K562 (cell line): ENCODE measurements around the gene LYPLA2. TPM values are rescaled to one million over a fixed set of nuclear protein-coding genes. Genes with fewer than 3 reads are reported as not detected.
A peak's percentile ranks its signal among the peaks of the same experiment; 100 is the strongest.

Source experiments
- ARHGAP35 ChIP-seq: fragments of 450-650 bp; IDR thresholded peaks from 2 replicates; pipeline ENCODE4 v1.6.1; 2018; ENCODE audit not compliant: partially characterized antibody
- DNMT1 ChIP-seq: fragments of 450-650 bp; IDR thresholded peaks from 2 replicates; pipeline ENCODE4 v1.6.1; 2016; ENCODE audit warnings: antibody characterized with exemption, mild to moderate bottlenecking
- EP300 ChIP-seq: IDR thresholded peaks from 2 replicates; pipeline ENCODE4 v1.6.1; 2012; ENCODE audit warnings: low read length, improper control_type of control experiment
- HEY1 ChIP-seq: fragments of 250-450 bp; sonication (Bioruptor Pico); IDR thresholded peaks from 2 replicates; pipeline ENCODE4 v1.5.0; 2020; ENCODE audit warnings: mild to moderate bottlenecking, moderate library complexity, borderline replicate concordance
- HNRNPL ChIP-seq: fragments of 200-400 bp; formaldehyde crosslinking; IDR thresholded peaks from 2 replicates; pipeline ENCODE4 v1.6.1; 2017; ENCODE audit warnings: low read depth, mild to moderate bottlenecking, low read length
- HNRNPLL ChIP-seq: fragments of 200-400 bp; formaldehyde crosslinking; IDR thresholded peaks from 2 replicates; pipeline ENCODE4 v1.6.1; 2017; ENCODE audit warnings: low read length, low read depth, mild to moderate bottlenecking; ENCODE audit not compliant: poor library complexity, severe bottlenecking
- KDM4B ChIP-seq, 2 experiments: fragments of 450-650 bp in 1 of 2; sonication (generic) in 1 of 2; IDR thresholded peaks; 2 replicates each; pipeline ENCODE4 v1.6.1; 2016 to 2017; ENCODE audit warnings: borderline replicate concordance in 2 of 2, antibody characterized with exemption in 1 of 2, low read depth in 1 of 2, mild to moderate bottlenecking in 1 of 2
- MECOM ChIP-seq: fragments of 250-450 bp; sonication (Bioruptor Pico); IDR thresholded peaks from 2 replicates; pipeline ENCODE4 v1.8.0; 2022; ENCODE audit warnings: inconsistent platforms
- SREBF1 ChIP-seq: fragments of 150-350 bp; IDR thresholded peaks from 2 replicates; pipeline ENCODE4 v1.6.1; 2014; ENCODE audit warnings: antibody characterized with exemption, low read depth, low read length, borderline replicate concordance
- YBX1 ChIP-seq: fragments of 450-650 bp; IDR thresholded peaks from 2 replicates; pipeline ENCODE4 v1.7.1; 2016; ENCODE audit warnings: mild to moderate bottlenecking
- ZNF253 ChIP-seq: fragments of 250-450 bp; sonication (Bioruptor Pico); conservative IDR thresholded peaks from 2 replicates; pipeline ENCODE4 v1.6.1; 2021; ENCODE audit warnings: mild to moderate bottlenecking
- ZNF316 ChIP-seq: fragments of 450-650 bp; IDR thresholded peaks from 2 replicates; pipeline ENCODE4 v1.6.1; 2016
- ZZZ3 ChIP-seq: fragments of 450-650 bp; IDR thresholded peaks from 2 replicates; pipeline ENCODE4 v1.6.1; 2016; ENCODE audit warnings: antibody characterized with exemption, mild to moderate bottlenecking, moderate library complexity
- polyA plus RNA-seq, 8 experiments: library from polyadenylated mRNA; depleted of rRNA in 4 of 8; stranded (reverse) in 5 of 8; unstranded in 3 of 8; fragments of >200 nt; fragmentation: Nextera tagmentation in 2 of 8; fragmentation: Illumina TruSeq in 1 of 8; extraction: Ambion mirVana in 2 of 8; extraction: Trizol in 1 of 8; gene quantifications; 2 replicates each; pipeline versions ENCODE4 v1.2.1 to v1.2.3, GENCODE V29; 2011 to 2014; ENCODE audit warnings: inconsistent platforms in 1 of 8, missing spikeins in 1 of 8
- total RNA-seq, 7 experiments: library from RNA; depleted of rRNA in 6 of 7; stranded (reverse); fragments of >200 nt in 6 of 7; fragmentation: Illumina TruSeq in 2 of 7; extraction: Trizol in 2 of 7; gene quantifications; 2 replicates each; pipeline versions ENCODE4 v1.2.1 to v1.2.3, GENCODE V29; 2011 to 2021; ENCODE audit warnings: low replicate concordance in 1 of 7
- TF ChIP-seq, protein P1 (sequence below): sonication (generic); formaldehyde crosslinking; IDR thresholded peaks from 2 replicates; pipeline ENCODE4 v1.8.1; 2022; ENCODE audit warnings: missing genetic modification reagents
- TF ChIP-seq, protein P2 (sequence below), 2 experiments: IDR thresholded peaks; 2 replicates each; pipeline ENCODE4 v1.6.1; 2012; ENCODE audit warnings: improper control_type of control experiment in 2 of 2, low read depth in 2 of 2, low read length in 2 of 2, borderline replicate concordance in 1 of 2
- TF ChIP-seq, protein P3 (sequence below), 2 experiments: fragments of 450-650 bp; IDR thresholded peaks; 2 replicates each; pipeline ENCODE4 v1.6.1; 2018; ENCODE audit warnings: mild to moderate bottlenecking in 2 of 2, low read depth in 1 of 2; ENCODE audit not compliant: partially characterized antibody in 2 of 2
- TF ChIP-seq, protein P4 (sequence below): fragments of 450-650 bp; formaldehyde crosslinking; IDR thresholded peaks from 2 replicates; pipeline ENCODE4 v1.4.0; 2022; ENCODE audit warnings: missing genetic modification characterization

Gene LYPLA2
- total and polyA plus RNA-seq, 9 of the 15 experiments (the other 6 are each of a cell fraction or from before 2014, with no cell fraction given) = 3.9 to 128 (median 60.1) TPM

DNA sequence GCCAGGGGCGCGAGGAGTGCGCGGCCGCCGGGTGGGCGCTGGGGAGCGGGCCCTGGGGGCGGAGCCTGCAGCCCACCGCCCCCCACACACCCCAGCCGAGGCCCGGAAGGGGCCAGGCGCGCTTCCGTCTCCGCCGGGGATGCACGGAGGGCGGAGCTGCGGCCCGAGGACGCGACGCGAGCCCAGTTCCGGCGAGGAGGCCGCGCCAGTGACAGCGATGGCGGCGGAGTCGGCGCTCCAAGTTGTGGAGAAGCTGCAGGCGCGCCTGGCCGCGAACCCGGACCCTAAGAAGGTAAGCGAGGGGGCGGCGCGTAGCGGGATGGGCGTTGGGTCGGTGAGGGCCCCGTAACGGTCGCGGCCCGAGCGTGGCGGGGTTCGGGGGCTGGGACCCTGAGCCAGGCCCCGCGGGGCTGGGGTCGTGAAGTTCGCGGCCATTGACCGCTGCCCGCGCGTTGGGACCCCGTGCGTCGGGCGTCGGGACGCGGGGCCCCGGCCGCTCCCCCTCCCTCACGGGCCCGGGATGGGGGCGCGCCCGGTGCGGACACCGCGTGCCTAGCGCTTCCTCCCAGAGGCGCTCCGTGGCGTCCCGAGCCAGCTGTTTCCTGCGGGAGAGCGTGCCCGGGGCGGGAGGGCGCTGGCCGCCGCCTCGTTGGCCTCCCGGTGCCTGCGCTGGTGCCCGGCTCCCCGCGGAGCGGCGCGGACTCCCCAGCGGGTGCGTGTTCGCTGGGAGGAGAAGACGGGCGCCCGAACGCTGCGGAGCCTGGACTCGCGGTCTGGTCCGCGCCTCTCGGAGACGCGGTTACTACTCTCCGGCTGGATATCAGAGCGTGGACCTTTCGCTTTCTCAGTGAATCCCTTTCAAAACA is 47.4 kb upstream of the LYPLA2 start, which contains the start of gene ELOA (continued):
- TF ChIP-seq, protein P1, sequence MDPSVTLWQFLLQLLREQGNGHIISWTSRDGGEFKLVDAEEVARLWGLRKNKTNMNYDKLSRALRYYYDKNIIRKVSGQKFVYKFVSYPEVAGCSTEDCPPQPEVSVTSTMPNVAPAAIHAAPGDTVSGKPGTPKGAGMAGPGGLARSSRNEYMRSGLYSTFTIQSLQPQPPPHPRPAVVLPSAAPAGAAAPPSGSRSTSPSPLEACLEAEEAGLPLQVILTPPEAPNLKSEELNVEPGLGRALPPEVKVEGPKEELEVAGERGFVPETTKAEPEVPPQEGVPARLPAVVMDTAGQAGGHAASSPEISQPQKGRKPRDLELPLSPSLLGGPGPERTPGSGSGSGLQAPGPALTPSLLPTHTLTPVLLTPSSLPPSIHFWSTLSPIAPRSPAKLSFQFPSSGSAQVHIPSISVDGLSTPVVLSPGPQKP (CRISPR knock-in tag) = no peak
- TF ChIP-seq ZZZ3 (no peak), KDM4B (IDR thresholded peaks at IDR 0.05; ENCODE audit: borderline replicate concordance in 2 of 2, low read depth in 1 of 2) (peak in 1 of 2 experiments; percentile 84; a peak in 2 of 4 replicates), HNRNPLL (peak; percentile 30), ARHGAP35 (no peak), HNRNPL (peak; percentile 67; the same call in 1 of the 2 replicates), YBX1 (no peak), MECOM (no peak), DNMT1 (no peak), HEY1 (CRISPR knock-in tag) (no peak), ZNF253 (no peak), ZNF316 (no peak), EP300 (no peak; the same call in 1 of the 2 replicates), SREBF1 (no peak)
- TF ChIP-seq, protein P2, sequence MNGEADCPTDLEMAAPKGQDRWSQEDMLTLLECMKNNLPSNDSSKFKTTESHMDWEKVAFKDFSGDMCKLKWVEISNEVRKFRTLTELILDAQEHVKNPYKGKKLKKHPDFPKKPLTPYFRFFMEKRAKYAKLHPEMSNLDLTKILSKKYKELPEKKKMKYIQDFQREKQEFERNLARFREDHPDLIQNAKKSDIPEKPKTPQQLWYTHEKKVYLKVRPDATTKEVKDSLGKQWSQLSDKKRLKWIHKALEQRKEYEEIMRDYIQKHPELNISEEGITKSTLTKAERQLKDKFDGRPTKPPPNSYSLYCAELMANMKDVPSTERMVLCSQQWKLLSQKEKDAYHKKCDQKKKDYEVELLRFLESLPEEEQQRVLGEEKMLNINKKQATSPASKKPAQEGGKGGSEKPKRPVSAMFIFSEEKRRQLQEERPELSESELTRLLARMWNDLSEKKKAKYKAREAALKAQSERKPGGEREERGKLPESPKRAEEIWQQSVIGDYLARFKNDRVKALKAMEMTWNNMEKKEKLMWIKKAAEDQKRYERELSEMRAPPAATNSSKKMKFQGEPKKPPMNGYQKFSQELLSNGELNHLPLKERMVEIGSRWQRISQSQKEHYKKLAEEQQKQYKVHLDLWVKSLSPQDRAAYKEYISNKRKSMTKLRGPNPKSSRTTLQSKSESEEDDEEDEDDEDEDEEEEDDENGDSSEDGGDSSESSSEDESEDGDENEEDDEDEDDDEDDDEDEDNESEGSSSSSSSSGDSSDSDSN (IDR thresholded peaks at IDR 0.05; ENCODE audit: borderline replicate concordance in 1 of 2, low read depth in 2 of 2, low read length in 2 of 2) = peak; percentile 71 to 93
- TF ChIP-seq, protein P3, sequence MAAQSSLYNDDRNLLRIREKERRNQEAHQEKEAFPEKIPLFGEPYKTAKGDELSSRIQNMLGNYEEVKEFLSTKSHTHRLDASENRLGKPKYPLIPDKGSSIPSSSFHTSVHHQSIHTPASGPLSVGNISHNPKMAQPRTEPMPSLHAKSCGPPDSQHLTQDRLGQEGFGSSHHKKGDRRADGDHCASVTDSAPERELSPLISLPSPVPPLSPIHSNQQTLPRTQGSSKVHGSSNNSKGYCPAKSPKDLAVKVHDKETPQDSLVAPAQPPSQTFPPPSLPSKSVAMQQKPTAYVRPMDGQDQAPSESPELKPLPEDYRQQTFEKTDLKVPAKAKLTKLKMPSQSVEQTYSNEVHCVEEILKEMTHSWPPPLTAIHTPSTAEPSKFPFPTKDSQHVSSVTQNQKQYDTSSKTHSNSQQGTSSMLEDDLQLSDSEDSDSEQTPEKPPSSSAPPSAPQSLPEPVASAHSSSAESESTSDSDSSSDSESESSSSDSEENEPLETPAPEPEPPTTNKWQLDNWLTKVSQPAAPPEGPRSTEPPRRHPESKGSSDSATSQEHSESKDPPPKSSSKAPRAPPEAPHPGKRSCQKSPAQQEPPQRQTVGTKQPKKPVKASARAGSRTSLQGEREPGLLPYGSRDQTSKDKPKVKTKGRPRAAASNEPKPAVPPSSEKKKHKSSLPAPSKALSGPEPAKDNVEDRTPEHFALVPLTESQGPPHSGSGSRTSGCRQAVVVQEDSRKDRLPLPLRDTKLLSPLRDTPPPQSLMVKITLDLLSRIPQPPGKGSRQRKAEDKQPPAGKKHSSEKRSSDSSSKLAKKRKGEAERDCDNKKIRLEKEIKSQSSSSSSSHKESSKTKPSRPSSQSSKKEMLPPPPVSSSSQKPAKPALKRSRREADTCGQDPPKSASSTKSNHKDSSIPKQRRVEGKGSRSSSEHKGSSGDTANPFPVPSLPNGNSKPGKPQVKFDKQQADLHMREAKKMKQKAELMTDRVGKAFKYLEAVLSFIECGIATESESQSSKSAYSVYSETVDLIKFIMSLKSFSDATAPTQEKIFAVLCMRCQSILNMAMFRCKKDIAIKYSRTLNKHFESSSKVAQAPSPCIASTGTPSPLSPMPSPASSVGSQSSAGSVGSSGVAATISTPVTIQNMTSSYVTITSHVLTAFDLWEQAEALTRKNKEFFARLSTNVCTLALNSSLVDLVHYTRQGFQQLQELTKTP (IDR thresholded peaks at IDR 0.05; ENCODE audit: low read depth in 1 of 2, partially characterized antibody in 2 of 2) = no peak
- TF ChIP-seq, protein P4, sequence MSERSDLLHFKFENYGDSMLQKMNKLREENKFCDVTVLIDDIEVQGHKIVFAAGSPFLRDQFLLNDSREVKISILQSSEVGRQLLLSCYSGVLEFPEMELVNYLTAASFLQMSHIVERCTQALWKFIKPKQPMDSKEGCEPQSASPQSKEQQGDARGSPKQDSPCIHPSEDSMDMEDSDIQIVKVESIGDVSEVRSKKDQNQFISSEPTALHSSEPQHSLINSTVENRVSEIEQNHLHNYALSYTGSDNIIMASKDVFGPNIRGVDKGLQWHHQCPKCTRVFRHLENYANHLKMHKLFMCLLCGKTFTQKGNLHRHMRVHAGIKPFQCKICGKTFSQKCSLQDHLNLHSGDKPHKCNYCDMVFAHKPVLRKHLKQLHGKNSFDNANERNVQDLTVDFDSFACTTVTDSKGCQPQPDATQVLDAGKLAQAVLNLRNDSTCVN (CRISPR knock-in tag) = no peak
